ENCODE measurements around the gene PGLYRP1. TPM values are rescaled to one million over a fixed set of nuclear protein-coding genes. Genes with fewer than 3 reads are reported as not detected.

Gene PGLYRP1
- total RNA-seq, 4 donors from 2014 or later, result not detected

- H3K36me3 ChIP-seq, result peaks cover 3% of the 10 kb centered on the region
- H3K4me1 ChIP-seq, result peaks cover 28% of the 10 kb centered on the region
- no peak overlapping the region for H3K27ac ChIP-seq
- TF ChIP-seq POLR2A (IDR thresholded peaks at IDR 0.05) (no peak), CTCF (IDR thresholded peaks at IDR 0.05) (peak in 1 of 2 donors; percentile 26), EP300 (IDR thresholded peaks at IDR 0.05) (no peak), POLR2AphosphoS5 (IDR thresholded peaks at IDR 0.05) (no peak)
- 54% methylated on average over 7 of the region's 11 CpGs for WGBS
- no peaks in the 10 kb centered on the region for H3K9me3 ChIP-seq
- no peak overlapping the region for H3K4me3 ChIP-seq
- peaks cover 23% of the 10 kb centered on the region for H3K27me3 ChIP-seq
- peak; percentile 59 to 77 for DNase-seq (ENCODE audit: low spot score in 2 of 2)
These were observed 1.3 kb downstream of the PGLYRP1 start for GRCh38 chr19:46021531-46022041.

GRCh38 chr19:46020819-46021125, 2.1 kb downstream of the PGLYRP1 start:
- Histone ChIP-seq H3K27ac (no peak overlapping the region), H3K36me3 (peaks cover 3% of the 10 kb centered on the region), H3K27me3 (peaks cover 21% of the 10 kb centered on the region), H3K4me3 (no peak overlapping the region), H3K9me3 (no peaks in the 10 kb centered on the region), H3K4me1 (peaks cover 35% of the 10 kb centered on the region)
- TF ChIP-seq CTCF (IDR thresholded peaks at IDR 0.05), result no peak
- TF ChIP-seq POLR2AphosphoS5 (IDR thresholded peaks at IDR 0.05), result no peak
- TF ChIP-seq POLR2A (IDR thresholded peaks at IDR 0.05), result no peak
- TF ChIP-seq EP300 (IDR thresholded peaks at IDR 0.05), result no peak
- 84% methylated on average over 5 of the region's 7 CpGs for WGBS
- peak in 1 of 2 donors; percentile 63 for DNase-seq (ENCODE audit: low spot score in 2 of 2)

GRCh38 chr19:46019270-46019669, 3.6 kb downstream of the PGLYRP1 start:
- WGBS, result 81% methylated on average over 8 of the region's 13 CpGs
- Histone ChIP-seq H3K27ac (no peak overlapping the region), H3K36me3 (peaks cover 3% of the 10 kb centered on the region), H3K4me3 (no peak overlapping the region), H3K9me3 (no peaks in the 10 kb centered on the region), H3K27me3 (peaks cover 36% of the 10 kb centered on the region), H3K4me1 (peaks cover 50% of the 10 kb centered on the region)
- TF ChIP-seq POLR2AphosphoS5 (IDR thresholded peaks at IDR 0.05), result no peak
- TF ChIP-seq POLR2A (IDR thresholded peaks at IDR 0.05), result no peak
- TF ChIP-seq EP300 (IDR thresholded peaks at IDR 0.05), result no peak
- DNase-seq (ENCODE audit: low spot score in 2 of 2), result no peak

- TF ChIP-seq POLR2AphosphoS5 (IDR thresholded peaks at IDR 0.05), result no peak
- TF ChIP-seq EP300 (IDR thresholded peaks at IDR 0.05), result no peak
- no peak for TF ChIP-seq CTCF (IDR thresholded peaks at IDR 0.05)
- no peak for TF ChIP-seq POLR2A (IDR thresholded peaks at IDR 0.05)
- no peak overlapping the region for H3K4me3 ChIP-seq
- peaks cover 52% of the 10 kb centered on the region for H3K4me1 ChIP-seq
- peaks cover 3% of the 10 kb centered on the region for H3K36me3 ChIP-seq
- no peak overlapping the region for H3K27ac ChIP-seq
- 95% methylated on average over 7 of the region's 10 CpGs for WGBS
- no peaks in the 10 kb centered on the region for H3K9me3 ChIP-seq
- peaks cover 38% of the 10 kb centered on the region for H3K27me3 ChIP-seq
- no peak for DNase-seq (ENCODE audit: low spot score in 2 of 2)
These were observed 4.1 kb downstream of the PGLYRP1 start for GRCh38 chr19:46018729-46019251.

GRCh38 chr19:46017874-46018675, 4.8 kb downstream of the PGLYRP1 start:
- 98% methylated on average over 5 of the region's 15 CpGs for WGBS
- Histone ChIP-seq H3K36me3 (peaks cover 3% of the 10 kb centered on the region), H3K4me1 (peaks cover 52% of the 10 kb centered on the region), H3K27me3 (peaks cover 41% of the 10 kb centered on the region), H3K9me3 (no peaks in the 10 kb centered on the region), H3K27ac (no peak overlapping the region), H3K4me3 (no peak overlapping the region)
- DNase-seq (ENCODE audit: low spot score in 2 of 2), result no peak
- TF ChIP-seq POLR2AphosphoS5 (IDR thresholded peaks at IDR 0.05) (no peak), EP300 (IDR thresholded peaks at IDR 0.05) (no peak), POLR2A (IDR thresholded peaks at IDR 0.05) (no peak), CTCF (IDR thresholded peaks at IDR 0.05) (no peak)
